GM23338 (cell line): ENCODE measurements around the gene DCUN1D4. TPM values are rescaled to one million over a fixed set of nuclear protein-coding genes. Genes with fewer than 3 reads are reported as not detected.

Source experiments
- ATAC-seq: fragments of 200-7000 bp; cut with Tn5 transposase; 3 replicates; pipeline ENCODE4 v1.9.1; 2020
- DNase-seq: peaks from one replicate; pipeline ENCODE4 v3.0.0-alpha.2; 2015; ENCODE audit warnings: low spot score
- H2AFZ ChIP-seq: fragments of 200-600 bp; sonication (generic); 2 replicates; pipeline ENCODE4 v1.8.0; 2016; ENCODE audit warnings: antibody characterized with exemption, mild to moderate bottlenecking, moderate library complexity
- H3F3A ChIP-seq: fragments of 200-600 bp; sonication (generic); replicated peaks from 2 replicates; pipeline ENCODE4 v1.8.0; 2017; ENCODE audit warnings: antibody characterized with exemption, mixed run types, low read depth
- H3K27ac ChIP-seq: fragments of 200-600 bp; sonication (generic); 2 replicates; pipeline ENCODE4 v1.6.1; 2016; ENCODE audit warnings: low read depth
- H3K27me3 ChIP-seq: fragments of 200-600 bp; sonication (generic); 2 replicates; pipeline ENCODE4 v1.8.0; 2016; ENCODE audit warnings: mild to moderate bottlenecking, mixed run types, moderate library complexity; ENCODE audit not compliant: insufficient read depth
- H3K36me3 ChIP-seq: fragments of 200-600 bp; sonication (generic); 2 replicates; pipeline ENCODE4 v1.8.0; 2016; ENCODE audit warnings: mild to moderate bottlenecking; ENCODE audit not compliant: insufficient read depth
- H3K4me1 ChIP-seq: fragments of 200-600 bp; sonication (generic); 2 replicates; pipeline ENCODE4 v1.8.0; 2016; ENCODE audit warnings: mild to moderate bottlenecking, moderate library complexity; ENCODE audit not compliant: insufficient read depth
- H3K4me2 ChIP-seq: fragments of 200-600 bp; sonication (generic); 2 replicates; pipeline ENCODE4 v1.7.1; 2017; ENCODE audit warnings: mixed run types
- H3K4me3 ChIP-seq: fragments of 200-600 bp; sonication (generic); 2 replicates; pipeline ENCODE4 v1.6.1; 2016; ENCODE audit warnings: mixed run types
- H3K79me2 ChIP-seq: fragments of 200-600 bp; sonication (generic); replicated peaks from 2 replicates; pipeline ENCODE4 v1.8.0; 2017; ENCODE audit warnings: mild to moderate bottlenecking; ENCODE audit not compliant: insufficient read depth
- H3K9me2 ChIP-seq: fragments of 200-600 bp; sonication (generic); 2 replicates; pipeline ENCODE4 v1.8.0; 2017; ENCODE audit not compliant: insufficient read depth
- H4K20me1 ChIP-seq: fragments of 200-600 bp; sonication (generic); replicated peaks from 2 replicates; pipeline ENCODE4 v1.8.0; 2017; ENCODE audit warnings: mild to moderate bottlenecking; ENCODE audit not compliant: insufficient read depth
- H3K27ac Mint-ChIP-seq: 2 replicates; pipeline ENCODE4 v1.8.0; 2020; ENCODE audit warnings: inconsistent platforms, mild to moderate bottlenecking, moderate library complexity, mixed read lengths
- H3K27me3 Mint-ChIP-seq: 3 replicates; pipeline ENCODE4 v1.8.0; 2022; ENCODE audit warnings: low read depth, mild to moderate bottlenecking, moderate library complexity, mixed read lengths, inconsistent platforms; ENCODE audit not compliant: insufficient read depth, poor library complexity
- H3K36me3 Mint-ChIP-seq: 3 replicates; pipeline ENCODE4 v1.8.0; 2021; ENCODE audit warnings: low read depth, mild to moderate bottlenecking, inconsistent platforms, moderate library complexity, mixed read lengths
- H3K4me1 Mint-ChIP-seq: 3 replicates; pipeline ENCODE4 v1.8.0; 2020; ENCODE audit warnings: mild to moderate bottlenecking, inconsistent platforms, mixed read lengths
- H3K4me3 Mint-ChIP-seq: 3 replicates; pipeline ENCODE4 v1.8.0; 2021; ENCODE audit warnings: moderate library complexity, mild to moderate bottlenecking, inconsistent platforms, mixed read lengths
- H3K9me3 Mint-ChIP-seq: 3 replicates; pipeline ENCODE4 v1.8.0; 2020; ENCODE audit warnings: moderate library complexity, mild to moderate bottlenecking, inconsistent platforms, mixed read lengths
- CREB1 ChIP-seq: fragments of 250-450 bp; sonication (Bioruptor Pico); IDR thresholded peaks from 2 replicates; pipeline ENCODE4 v1.5.0; 2020; ENCODE audit warnings: low read depth, mild to moderate bottlenecking, moderate library complexity
- CTCF ChIP-seq, 2 experiments: fragments of 200-600 bp in 1 of 2; sonication (generic) in 1 of 2; conservative IDR thresholded peaks; 2 replicates each; pipeline versions ENCODE4 v1.5.1 to v1.6.1; 2016 to 2017; ENCODE audit warnings: antibody characterized with exemption in 2 of 2, low read depth in 2 of 2, mild to moderate bottlenecking in 2 of 2, moderate library complexity in 1 of 2
- ETS1 ChIP-seq: IDR thresholded peaks from 2 replicates; pipeline ENCODE4 v1.6.1; 2016; ENCODE audit warnings: antibody characterized with exemption
- EZH2 ChIP-seq: fragments of 200-600 bp; sonication (generic); IDR thresholded peaks from one replicate; pipeline ENCODE4 v1.8.0; 2017; ENCODE audit warnings: antibody characterized with exemption, mild to moderate bottlenecking, low read depth; ENCODE audit not compliant: unreplicated experiment
- EZH2phosphoT487 ChIP-seq: fragments of 200-600 bp; sonication (generic); IDR thresholded peaks from one replicate; pipeline ENCODE4 v1.8.1; 2018; ENCODE audit warnings: antibody characterized with exemption; ENCODE audit not compliant: unreplicated experiment
- JUNB ChIP-seq: IDR thresholded peaks from one replicate; pipeline ENCODE4 v1.6.1; 2016; ENCODE audit warnings: antibody characterized with exemption; ENCODE audit not compliant: unreplicated experiment
- NANOG ChIP-seq: IDR thresholded peaks from 2 replicates; pipeline ENCODE4 v1.6.1; 2016; ENCODE audit warnings: antibody characterized with exemption, borderline replicate concordance
- POLR2AphosphoS5 ChIP-seq: IDR thresholded peaks from 2 replicates; pipeline ENCODE4 v1.6.1; 2016; ENCODE audit warnings: antibody characterized with exemption, low read depth
- REST ChIP-seq: IDR thresholded peaks from one replicate; pipeline ENCODE4 v1.6.1; 2018; ENCODE audit warnings: antibody characterized with exemption; ENCODE audit not compliant: unreplicated experiment
- STAT1 ChIP-seq: IDR thresholded peaks from one replicate; pipeline ENCODE4 v1.6.1; 2016; ENCODE audit warnings: antibody characterized with exemption; ENCODE audit not compliant: unreplicated experiment
- ZNF114 ChIP-seq: fragments of 250-450 bp; sonication (Bioruptor Pico); IDR thresholded peaks from 2 replicates; pipeline ENCODE4 v1.5.0; 2020; ENCODE audit warnings: mild to moderate bottlenecking, moderate library complexity
- ZNF331 ChIP-seq: fragments of 250-450 bp; sonication (Bioruptor Pico); IDR thresholded peaks from 2 replicates; pipeline ENCODE4 v1.5.0; 2020; ENCODE audit warnings: low read depth, mild to moderate bottlenecking, moderate library complexity
- ZNF462 ChIP-seq: fragments of 250-450 bp; sonication (Bioruptor Pico); IDR thresholded peaks from 2 replicates; pipeline ENCODE4 v1.5.0; 2020; ENCODE audit warnings: mild to moderate bottlenecking, moderate library complexity
- polyA plus RNA-seq: library from polyadenylated mRNA; unstranded; fragments of >200 nt; fragmentation: Nextera tagmentation; extraction: Ambion mirVana; gene quantifications from 2 replicates; pipeline ENCODE4 v1.2.1, GENCODE V29; 2016
- total RNA-seq: library from RNA; depleted of rRNA; stranded (reverse); fragments of >200 nt; shearing (Covaris generic); gene quantifications from 2 replicates; pipeline ENCODE4 v1.2.3, GENCODE V29; 2014

Gene DCUN1D4
- total and polyA plus RNA-seq, 2 experiments from 2014 or later: 26.1 to 54.8 TPM

GRCh38 chr4:51825341-51825740 is 17.6 kb upstream of the DCUN1D4 start:
- no peaks in the 10 kb centered on the region for H3K27me3 ChIP-seq
- H3K4me1 ChIP-seq: no peaks in the 10 kb centered on the region
- ATAC-seq (no peak), DNase-seq (no peak)
- TF ChIP-seq EZH2 (no peak), JUNB (no peak), CREB1 (CRISPR knock-in tag) (no peak), ZNF462 (CRISPR knock-in tag) (no peak), POLR2AphosphoS5 (no peak), ZNF331 (no peak), STAT1 (no peak), REST (no peak), EZH2phosphoT487 (no peak), ETS1 (no peak), CTCF (conservative IDR thresholded peaks at IDR 0.05; ENCODE audit: low read depth in 2 of 2) (no peak), NANOG (no peak), ZNF114 (CRISPR knock-in tag) (no peak)
- no peak overlapping the region for H3K4me2 ChIP-seq
- H3K79me2 ChIP-seq: no peaks in the 10 kb centered on the region
- no peak overlapping the region for H3K4me3 ChIP-seq
- peaks cover 4% of the 10 kb centered on the region; the same call in 1 of the 2 replicates for H3K9me2 ChIP-seq
- peaks cover 31% of the 10 kb centered on the region for H3K9me3 Mint-ChIP-seq
- H3K36me3 Mint-ChIP-seq: peaks cover 9% of the 10 kb centered on the region; the same call in 2 of the 3 replicates
- no peak overlapping the region for H3K27ac Mint-ChIP-seq
- no peak overlapping the region for H2AFZ ChIP-seq
- no peaks in the 10 kb centered on the region for H3K36me3 ChIP-seq
- no peaks in the 10 kb centered on the region for H4K20me1 ChIP-seq
- no peaks in the 10 kb centered on the region for H3K4me1 Mint-ChIP-seq
- H3K27me3 Mint-ChIP-seq: no peaks in the 10 kb centered on the region
- no peaks in the 10 kb centered on the region for H3F3A ChIP-seq
- no peak overlapping the region for H3K27ac ChIP-seq
- H3K4me3 Mint-ChIP-seq: no peak overlapping the region
